NCI-H187 treated with DMSO at 0.1 percent for 48 hours (cell line): ENCODE measurements around the gene CRAMP1.

ENCODE experiments used
- DNase-seq: peaks from one replicate; lab custom pipeline; 2025; lab: John Stamatoyannopoulos, UW

CRAMP1 gene

DNA sequence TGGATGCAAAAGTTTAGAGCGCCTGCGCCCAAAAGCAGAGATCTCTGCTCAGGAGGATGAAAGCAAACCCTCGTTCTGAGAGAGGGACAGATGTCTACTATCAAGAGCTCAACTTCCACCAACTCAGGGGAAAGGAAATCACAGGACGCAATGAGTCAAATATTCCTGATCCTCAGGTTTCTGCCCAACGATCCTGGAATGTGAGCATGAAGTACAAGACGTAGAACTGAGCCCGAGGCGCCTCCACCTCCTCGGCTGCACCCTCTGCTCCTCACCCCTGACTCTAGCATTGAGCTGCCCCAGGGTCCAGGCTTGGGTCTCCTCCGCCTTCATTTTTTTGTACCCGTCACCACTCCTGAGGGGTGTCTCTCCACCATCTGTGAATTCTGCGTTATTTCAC, 15.6 kb upstream of the CRAMP1 start:
- DNase-seq = no peak

DNA sequence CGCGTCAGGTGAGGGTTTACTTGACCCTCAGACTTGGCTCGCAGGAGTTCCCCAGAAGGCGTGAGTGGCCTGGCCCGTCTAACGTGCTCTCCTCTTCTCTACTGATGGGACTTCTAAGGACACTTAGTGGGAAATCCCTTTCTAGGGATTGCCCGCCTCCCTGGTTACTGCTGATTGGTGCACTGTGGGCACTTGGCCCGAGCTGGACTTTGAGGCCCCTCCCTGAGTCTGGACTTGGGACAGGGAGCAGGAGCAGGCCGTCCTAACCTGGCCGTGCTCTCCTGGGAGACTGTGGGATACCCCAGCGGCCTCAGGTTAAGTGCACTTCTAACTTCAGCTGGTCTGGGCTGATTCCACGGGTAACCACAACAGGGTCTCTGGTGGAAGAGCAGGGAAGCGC, 15.0 kb upstream of the CRAMP1 start:
- DNase-seq = no peak

DNA sequence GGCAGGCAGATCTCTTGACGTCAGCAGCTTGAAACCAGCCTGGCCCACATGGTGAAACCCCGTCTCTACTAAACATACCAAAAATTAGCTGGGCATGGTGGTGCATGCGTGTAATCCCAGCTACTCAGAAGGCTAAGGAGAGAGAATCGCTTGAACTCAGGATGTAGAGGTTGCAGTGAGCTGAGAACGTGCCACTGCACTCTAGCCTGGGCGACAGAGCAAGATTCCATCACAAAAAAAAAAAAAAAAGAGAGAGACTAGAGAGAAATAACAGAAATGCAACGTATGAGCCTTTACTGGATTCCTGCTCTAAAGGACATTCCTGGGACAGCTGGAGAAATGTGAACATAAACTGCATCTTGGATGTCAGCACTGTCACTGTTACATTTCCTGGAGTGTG, 11.1 kb upstream of the CRAMP1 start:
- DNase-seq = no peak

DNA sequence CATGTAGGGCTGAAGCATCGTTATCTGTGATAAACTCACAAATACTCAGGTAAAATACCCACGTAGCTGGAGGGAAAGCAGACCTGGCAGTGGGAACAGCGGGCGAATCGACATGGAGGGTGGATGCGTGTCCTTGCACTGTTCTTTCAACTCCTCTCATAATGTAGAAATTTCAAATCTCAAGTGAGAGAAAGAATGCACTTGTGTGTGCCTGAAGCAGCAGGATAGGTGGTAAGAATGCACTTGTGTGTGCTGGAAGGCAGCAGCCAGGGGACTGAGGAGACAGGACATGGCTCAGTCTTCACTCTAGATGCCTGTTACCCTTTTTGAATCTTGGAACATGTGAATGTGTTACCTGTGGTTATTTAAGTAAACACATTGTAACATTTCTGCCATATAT, 10.7 kb upstream of the CRAMP1 start:
- no peak for DNase-seq

DNA sequence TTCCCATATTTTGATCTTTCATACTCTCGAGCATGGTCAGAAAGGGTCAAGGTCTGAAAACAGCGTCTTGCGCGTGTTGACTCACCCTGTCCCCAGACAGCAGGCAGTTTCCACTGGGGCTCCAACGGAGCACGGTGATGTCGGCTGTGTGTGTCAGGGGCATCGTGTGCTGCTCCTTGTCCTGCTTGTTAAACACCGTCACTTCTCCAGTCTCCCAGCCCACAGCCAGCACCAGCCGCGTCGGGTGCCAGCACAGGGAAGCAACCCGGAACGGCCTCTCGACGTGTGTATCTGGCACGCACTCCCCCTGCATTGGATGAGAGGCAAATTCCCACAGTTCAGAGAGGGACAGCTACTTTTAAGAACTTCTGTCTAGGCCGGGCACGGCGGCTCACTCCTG, 9.9 kb upstream of the CRAMP1 start:
- no peak for DNase-seq

DNA sequence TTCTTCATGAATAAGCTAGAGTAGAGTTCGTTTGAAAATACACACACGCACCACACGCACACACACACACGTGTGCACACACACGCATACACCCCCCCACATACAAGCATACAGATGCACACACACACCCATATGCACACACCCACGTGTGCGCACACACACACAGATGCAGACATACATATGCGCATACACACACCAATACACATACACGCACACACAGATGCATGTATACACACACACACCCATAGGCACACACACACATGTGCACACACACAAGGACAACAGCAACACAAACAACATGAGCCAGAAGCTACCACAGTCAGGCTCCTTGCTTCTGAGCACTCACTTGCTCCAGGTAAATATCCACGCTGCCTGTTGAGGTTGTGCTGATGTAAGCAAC, 5.4 kb upstream of the CRAMP1 start:
- no peak for DNase-seq

DNA sequence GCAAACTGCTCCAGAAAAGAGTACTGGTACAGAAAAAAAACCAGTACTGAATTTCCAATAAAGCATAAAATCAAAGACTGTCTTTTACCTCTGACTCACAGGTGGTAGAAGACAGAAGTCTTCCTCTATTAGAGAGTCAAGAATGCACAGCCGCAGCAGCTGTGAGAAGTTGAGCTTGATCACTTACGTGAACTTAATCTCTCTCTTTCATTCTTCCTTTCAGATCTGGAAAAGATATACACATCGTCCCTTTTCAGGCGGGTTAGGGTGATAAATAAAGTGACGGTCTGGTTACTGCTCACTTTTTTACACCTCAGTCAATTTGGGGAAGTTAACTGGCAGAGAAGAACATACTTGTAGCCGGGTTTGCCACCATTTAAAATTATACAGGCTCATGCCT, 4.2 kb upstream of the CRAMP1 start:
- no peak for DNase-seq

DNA sequence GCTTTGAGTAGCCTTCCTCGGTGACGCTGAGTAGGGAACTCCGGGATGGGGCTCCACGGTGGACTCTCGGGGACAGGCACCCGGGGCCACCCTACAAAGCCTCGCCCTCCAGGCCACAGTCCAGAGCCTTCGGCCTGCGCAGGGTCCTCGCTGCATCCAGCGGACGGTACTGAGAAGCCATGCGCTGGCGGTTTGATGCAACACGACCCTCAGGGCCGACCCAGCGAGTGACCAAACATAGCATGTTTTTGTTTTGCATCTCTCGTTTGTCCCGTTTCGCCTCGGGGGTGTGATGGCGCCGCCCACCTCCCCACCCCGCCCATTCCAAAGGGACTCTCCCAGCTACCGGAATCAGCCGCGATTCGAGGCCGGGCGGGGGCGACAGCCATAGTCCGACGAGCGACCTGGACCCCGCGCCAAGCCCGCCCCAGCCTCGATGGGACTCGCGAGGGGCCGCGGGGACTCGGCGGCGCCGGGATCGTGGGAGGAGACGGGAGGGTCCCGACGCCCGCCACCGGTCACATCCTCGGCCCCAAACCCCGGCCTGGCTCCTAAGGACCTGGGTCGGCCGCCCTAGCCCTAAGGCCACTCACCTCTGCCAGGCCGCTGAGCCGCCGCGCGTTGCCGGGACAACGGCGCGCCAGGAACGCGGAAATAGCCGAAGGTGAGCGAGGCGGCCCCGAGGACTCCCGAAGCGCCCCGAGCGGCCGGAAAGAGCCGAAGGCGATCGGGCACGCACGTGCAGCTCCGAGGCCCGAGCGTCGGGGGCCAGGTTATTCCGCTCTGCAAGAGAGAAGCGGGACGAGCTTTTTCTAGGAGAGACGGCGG, 1.9 kb upstream of the CRAMP1 start:
- peak; percentile 69 for DNase-seq

DNA sequence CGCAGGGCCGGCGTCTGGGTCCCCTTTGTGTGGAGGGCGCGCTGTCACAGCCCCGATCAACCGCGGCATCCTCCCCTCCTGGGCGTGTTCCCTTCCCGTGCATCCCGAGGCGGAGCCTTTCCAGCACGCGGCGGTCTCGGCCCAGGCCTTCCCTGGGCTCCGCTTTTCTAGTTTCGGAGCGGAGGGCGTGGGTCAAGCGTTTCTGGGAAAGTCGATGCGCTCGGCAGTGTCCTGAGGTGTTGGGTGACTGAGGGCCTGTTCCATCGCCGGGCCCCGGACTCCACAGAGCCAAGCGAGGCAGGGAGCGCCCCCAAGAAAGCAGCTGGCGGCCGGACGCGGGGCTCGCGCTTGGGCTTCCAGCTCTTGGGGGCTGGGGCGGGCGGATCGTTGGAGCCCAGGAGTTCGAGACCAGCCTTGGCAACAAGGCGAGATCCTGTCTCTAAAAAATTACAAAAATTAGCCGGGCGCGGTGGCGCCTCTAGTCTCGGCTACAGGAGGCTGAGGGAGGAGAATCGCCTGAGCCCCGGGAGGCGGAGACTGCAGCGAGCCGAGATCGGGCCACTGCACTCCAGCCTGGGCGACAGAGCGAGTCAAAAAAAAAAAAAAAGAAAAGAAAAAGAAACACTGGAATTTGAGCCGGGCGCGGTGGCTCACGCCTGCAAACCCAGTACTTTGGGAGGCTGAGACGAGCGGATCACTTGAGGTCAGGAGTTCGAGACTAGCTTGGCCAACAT, 1.1 kb upstream of the CRAMP1 start:
- no peak for DNase-seq

DNA sequence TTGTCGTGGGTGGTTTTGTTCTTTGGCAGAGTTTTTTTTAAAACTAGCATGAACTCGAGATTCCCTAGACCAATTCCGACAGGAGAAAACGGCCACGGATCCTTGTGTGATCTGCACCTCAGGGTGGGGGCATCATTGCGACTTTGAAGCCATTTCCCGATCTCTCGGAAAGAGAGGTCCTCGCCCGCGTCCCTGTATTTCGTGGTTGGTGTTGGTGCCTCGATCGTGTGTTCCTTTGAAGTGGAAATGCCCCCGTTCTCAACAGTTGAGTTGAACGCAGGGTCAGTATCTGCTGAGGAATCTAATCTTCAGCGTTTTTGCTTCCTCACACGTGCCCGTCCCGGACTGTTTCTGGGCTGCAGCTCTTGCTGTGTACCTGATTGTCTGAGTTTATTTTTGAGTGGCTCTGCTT, 1.1 kb downstream of the CRAMP1 start:
- DNase-seq = no peak

DNA sequence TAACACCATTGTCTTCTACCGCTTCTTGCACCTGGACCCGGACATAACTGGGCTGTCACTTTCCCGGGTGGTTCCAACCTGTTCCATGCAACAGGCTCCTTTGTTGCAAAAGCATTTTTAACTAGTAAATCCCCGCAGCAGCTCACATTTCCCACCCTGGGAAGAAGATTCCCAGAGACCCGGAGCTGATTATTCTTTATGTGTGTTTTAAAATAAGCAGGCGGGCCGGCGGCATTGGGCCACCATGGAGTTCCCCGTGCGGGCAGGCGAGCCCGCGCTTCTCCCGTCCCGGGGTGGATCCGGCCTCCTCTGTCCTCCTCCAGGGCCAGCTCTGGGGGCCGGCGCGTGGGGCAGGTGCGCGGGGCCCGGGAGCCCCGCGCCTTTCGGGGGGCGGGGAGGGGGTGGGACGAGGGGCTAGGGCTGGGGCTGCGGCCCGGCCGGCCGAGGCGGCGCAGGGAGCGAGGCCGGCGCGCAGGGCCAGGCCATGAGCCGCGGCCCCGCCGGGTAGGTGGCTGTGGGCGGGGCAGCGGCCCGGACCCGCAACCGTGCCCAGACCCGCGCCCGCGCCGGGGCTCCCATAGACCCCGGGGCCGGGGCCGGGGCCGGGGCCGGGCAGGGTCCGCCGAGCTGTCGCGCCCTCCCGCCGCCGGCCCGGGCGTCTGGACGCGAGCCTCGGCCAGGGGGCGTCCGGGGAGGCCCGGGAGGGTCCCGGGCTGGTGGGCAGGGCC, 1.7 kb downstream of the CRAMP1 start:
- no peak for DNase-seq

DNA sequence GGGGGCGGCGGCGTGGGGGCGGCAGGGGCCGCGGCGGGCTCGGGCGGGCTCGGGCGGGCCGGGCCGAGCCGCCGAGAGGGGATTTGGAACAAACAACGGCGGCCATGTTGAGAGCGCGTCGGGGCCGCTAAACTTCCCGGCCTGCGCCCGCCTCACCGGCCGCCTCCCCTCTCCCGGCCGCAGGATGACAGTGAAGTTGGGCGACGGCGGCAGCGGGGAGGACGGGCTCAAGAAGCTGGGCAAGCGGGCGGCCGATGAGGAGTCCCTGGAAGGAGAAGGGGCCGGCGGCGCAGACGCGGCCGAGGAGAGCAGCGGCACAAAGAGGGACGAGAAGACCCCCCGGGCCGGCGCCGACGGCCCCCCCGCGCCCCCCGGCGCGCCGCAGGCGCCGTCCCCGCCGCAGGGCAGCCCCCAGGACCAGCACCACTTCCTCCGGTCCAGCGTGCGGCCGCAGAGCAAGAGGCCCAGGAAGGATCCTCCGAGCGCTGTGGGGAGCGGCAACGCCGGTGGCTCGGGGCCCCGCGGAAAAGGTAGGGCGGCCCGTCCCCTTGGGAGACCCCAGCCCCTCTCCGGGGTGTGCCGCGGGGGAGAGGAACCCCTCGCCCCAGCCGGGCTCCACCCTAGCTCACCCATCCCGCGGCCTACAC, 2.4 kb downstream of the CRAMP1 start:
- DNase-seq = no peak

DNA sequence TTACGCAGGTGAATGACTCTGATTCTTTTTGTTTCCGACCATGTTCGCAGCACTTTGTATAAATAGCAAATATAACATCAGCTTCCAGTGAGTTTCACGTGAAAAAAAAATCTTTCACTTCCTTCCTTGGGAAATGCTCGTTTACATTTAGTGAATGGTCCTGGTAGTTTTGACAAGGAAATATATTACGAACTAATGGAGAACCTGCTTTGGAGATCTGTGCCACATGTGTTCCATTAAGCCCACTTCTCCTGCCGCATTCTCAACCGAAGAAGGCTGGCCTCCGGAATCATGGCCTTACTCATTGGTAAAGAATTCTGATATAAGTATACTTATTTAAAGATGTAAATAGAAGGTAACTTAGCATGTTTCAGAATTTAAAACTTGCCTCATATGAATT, 3.6 kb downstream of the CRAMP1 start:
- DNase-seq = no peak

DNA sequence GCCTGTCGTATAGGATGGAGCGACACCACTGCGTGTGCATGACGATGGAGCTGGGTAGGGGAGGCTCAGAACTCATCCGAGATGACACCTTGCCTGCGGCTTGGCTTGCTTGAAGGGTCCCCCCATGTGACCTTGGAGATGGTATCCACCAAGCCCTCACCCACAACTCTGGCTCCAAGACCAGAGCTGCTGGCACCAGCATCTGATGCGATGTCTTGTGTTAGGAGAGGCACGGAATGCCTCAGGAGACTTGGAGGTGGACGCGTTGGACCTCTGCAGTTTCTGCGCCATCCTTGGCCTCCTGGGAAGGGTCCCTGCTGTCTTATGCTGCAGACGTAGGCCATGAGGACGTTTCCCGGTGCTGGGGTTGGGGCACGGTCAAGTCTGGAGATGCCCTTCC, 7.8 kb downstream of the CRAMP1 start:
- DNase-seq = no peak

DNA sequence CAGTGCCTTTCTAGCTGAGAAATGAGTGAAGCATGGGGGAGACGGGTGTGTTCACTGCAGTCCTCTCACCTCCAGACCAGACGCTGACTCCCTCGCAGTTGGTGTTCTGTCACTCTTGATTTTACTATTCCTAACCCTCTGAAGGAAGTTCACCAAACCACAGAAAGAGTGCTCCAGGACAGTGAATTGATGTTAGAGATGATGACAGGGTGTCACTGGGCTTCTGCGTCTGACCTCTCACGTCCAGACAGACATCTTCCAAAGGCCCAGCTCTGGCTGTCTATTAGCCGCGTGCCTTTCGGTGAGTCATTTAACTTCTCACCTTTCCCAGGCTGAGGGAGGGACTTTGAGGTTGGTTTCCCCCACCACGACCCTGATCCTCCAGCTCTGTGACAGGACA, 8.2 kb downstream of the CRAMP1 start:
- DNase-seq = no peak

DNA sequence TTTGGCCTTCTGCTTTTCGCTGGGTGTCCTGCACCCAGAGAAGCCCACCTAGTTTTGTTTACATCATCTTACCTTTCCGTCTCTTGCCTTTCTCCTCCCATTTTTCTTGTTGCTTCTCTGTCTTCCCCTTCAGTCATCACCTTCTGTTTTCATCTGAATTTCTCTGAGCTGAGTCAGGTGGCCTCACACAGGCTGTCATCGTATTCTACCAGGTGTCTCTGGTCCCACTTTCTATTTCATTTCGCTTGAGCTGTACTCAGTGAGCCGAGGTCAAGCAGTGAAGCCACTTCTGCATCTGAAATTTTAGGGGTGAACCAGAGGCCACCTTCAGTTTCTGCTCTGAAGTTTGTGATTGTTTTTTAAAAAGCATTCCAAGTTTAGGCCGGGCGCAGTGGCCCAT, 9.7 kb downstream of the CRAMP1 start:
- DNase-seq = no peak

DNA sequence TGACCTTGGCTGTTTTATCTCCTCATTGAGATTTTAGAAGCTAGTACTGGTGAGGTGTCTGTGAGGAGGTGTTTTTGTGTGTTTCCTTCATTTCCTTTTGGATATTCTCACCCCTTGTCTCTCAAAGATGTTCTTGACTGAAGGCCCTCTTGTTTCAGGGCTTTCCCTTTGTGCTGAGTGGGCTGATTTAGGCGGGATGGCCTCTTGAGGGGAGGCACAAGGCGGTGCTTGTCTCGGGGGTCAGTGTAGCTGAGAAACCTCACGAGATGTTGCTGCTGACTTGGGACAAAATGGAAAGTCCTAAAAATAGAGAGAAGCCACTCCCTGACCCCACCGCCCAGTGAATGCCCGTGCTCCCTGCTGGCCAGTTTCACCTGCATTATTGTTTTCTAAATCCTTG, 14.2 kb downstream of the CRAMP1 start:
- no peak for DNase-seq

DNA sequence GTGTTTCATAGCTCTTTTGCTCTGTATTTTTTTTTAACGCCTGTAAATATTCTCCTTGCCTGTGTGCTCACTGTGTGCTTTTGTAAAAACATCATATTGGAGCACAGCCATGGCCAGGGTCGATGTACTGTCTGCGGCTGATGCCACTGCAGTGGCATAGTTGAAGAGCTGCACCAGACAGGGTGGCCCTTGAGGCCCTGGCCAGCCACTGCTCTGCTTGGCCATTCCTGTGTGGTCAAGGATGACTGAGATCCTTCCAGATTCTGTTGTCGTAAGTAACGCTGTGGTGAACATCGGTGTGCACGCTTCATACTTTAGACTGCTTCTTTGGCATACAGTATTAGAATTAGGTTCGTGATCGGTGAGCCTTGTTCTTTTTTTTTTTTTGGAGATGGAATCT, 14.6 kb downstream of the CRAMP1 start:
- DNase-seq = no peak

DNA sequence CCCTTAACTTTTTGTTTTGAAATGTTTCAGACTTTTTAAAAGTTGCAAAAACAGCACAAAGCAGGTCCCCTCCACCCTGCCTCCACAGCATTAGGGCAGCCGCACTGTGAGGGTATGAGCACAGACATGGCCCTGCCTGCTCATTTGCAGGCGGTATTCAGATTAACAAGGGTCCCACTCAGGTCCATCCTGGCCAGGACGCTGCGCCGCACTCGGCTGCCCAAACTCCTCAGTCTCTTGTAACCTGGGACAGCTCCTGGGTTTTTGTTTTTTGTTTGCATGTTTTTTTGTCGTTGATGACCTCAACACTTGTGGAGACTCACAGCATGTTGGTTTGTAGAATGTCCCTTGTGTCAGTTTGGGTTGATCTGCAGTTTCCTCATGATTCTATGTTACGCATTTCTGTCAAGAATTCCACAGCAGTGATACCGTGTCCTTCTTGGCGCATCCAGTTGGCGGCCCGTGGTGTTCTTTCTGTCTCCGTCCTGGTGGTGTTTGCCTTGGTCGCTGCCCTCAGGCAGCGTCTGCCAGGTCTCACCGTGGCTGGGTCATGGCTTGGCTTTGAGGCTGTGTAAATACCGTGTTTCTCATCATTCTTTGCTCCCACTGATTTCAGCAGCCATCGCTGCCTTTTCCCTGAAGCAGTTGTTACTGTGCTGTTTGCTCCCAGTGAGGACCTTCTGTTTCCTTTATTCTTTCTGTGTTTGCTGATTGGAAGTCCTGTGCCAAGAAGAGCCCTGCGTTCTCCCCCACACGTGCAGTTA, 18.5 kb downstream of the CRAMP1 start:
- DNase-seq = no peak

DNA sequence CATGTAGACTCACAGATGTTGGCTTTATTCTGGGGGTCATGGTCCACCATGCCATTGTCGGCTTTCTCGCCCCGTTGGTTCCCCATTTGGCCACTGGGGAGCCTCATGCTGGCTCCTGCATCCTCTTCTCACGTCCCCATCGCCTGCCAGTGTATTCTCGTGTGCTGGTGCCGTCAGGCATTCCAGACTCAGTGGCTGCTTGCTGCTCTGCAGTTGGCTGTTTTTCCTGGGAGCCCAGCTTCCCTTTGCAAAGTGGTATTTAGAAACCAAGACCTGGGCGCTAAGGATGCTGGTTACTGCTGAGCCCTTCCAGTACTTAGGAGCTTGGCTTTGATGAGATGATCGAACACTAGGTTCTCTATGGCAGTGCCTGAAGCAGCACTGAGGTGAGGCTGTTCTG, 19.1 kb downstream of the CRAMP1 start:
- DNase-seq = no peak

DNA sequence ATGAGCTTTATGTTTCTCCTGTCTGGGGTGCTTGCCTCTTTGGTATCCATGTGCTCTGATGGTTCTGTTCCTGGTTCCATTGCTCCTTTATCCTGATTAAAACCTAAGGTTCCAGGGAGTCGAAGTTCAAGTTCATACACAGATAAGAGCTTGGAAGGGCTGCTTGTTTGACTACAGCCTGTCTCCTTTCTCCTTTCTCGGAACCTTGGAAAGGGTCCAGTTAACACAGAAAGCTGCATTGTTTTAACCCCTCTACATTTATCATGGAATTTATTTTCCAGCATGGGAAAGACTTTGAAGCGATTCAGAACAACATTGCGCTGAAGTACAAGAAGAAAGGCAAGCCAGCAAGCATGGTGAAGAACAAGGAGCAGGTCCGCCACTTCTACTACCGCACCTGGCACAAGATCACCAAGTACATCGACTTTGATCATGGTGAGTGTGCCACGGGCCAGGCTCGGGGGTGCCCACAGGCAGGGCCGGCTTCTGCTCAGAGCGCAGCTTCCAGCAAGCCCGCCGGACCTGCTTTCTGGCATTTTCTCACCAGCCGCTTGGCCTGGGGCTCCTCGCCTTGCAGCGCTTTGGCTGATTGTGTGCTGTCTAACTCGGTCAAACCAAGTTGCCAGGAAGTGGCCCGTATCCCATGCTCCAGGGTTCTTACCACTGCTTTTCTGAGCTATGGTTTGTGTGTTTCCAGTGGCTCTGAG, 19.9 kb downstream of the CRAMP1 start:
- DNase-seq = no peak
